Stimulated activated CD8-positive, alpha-beta memory T cell treated with anti-CD3 and anti-CD28 coated beads, Interleukin-4, amount 100 ng/mL, for 48 hours (primary cell): Measurements from ENCODE around the gene MN1.

Source experiments
- DNase-seq: peaks from one replicate; pipeline ENCODE4 v3.0.0-alpha.2; 2020

MN1 gene

DNA sequence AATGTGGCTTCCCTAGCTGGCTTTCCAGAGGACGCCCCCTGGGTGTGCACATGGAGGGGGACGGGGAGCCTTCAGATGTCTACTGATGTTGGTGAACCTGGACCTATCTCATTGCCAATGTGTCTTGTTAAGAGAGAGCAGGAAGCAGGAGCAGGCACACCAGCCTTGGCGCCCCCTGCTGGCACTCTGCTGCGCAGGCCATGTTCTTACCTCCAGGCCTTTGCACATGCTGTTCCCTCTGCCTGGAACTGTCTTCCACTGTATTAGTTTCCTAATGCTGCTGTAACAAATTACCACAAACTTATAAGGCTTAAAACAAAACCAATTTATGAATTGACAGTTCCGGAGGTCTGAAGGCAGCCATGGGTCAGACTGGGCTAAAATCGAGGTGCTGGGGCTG is 23.6 kb upstream of the MN1 start:
- peak; percentile 60 for DNase-seq

DNA sequence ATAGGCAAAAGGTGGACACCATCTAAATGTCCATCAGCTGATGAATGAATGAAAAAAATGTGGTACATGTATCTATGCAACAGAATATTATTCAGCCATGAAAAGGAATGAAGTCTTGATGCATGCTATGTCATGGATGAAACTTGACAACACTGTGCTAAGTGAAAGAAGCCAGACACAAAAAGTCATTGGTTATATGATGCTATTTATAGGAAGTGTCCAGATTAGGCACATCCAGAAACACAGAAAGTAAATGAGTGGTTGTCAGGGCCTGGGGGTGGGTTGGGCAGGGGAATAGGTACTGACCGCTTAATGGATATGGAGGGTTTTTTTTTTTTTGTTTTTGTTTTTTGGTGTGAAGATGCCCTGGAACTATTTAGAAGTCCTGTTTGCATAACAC is 21.7 kb upstream of the MN1 start:
- DNase-seq = no peak

DNA sequence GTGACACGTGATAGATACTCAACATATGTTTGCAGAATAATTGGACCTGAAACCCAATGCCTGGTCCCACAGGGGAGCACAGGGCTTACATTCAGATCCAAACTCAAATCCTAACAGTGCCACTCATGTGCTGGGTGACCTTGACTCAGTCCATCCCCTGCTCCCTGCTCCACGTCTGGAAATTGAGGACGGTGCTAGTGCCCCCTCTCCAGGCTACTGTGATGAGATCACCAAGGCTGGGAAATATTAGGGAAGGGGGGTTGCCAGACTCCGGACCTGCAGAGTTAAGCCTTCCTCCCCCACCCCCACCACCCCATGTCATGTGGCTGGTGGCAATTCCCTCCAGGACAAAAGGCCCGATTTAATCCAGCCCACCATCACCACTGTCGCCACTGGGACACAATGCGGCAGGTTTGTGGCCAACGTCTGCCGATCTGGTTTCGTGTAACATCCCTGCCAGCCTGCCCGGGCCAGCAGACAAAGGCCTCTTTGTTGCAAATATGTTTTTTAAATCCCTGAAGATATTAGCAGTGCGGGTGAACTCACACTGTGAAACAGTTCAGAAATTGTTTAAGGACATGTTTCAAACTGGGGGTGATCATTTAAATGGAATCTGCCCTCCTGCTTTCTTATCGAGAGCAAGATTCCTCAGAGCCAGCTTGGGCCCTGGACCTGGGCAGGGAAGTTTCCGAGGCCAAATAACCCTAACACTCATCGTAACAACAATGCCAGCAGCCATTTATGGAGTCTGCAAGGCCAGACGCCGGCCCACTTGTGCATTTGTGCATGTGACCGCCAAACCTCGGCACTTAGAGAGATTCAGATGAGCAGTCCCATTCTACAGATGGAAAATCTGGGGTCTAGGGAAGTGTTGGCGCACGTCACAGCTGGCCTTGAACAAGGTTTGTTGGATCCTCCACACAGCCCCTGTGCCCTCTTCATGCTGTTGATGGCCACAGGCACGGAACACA is 19.6 kb upstream of the MN1 start:
- no peak for DNase-seq

DNA sequence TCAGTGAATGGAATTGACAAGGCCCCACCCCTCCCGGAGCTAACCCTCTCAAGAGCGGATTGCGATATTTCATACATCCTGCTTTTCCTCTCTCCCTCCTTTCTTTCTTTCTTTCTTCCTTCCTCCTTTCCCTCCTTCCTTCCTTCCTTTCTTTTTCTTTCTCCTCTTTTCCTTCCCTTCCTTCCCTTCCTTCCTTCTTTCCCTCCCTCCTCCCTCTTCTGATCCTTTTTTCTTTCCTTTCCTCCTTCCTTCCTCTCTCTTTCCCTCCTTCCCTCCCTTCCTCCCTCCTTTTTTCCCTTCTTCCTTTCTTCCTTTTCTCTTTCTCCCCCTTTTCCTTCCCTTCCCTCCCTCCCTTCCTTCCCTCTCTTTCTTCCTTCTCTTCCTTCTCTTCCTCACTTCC is 15.0 kb upstream of the MN1 start:
- DNase-seq = no peak

DNA sequence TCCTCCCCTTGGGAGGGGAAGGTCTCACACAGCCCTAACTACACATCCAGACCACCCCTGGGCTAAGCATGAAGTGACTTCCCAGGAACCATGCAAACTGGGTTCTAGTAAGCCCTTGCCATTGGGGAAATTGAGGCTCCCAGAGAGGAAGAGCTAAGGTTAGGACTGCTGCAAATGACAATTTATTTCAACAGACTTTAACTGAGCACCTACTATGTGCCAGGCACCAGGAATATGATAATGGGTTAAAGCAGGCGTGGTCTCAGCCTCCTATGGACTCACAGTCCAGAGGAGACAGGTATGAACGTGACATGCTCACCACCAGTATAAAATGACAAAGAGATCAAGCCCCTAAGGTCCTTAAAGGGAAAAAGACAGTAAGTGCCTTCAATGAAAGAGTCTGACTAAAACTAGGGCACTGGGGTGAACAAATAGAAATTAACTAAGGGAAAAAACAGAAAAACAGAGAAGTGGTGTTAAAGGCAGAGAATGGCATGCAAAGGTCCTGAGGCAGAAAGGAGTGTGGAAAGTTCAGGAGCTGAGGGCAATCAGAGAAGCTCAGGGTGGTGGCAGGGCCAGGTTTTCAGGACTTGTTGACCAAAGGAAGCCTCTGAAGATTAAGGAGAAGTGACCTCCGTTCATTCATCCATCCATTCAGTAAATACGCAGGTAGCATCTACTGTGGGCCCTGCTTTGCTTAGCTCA is 14.4 kb upstream of the MN1 start:
- no peak for DNase-seq

DNA sequence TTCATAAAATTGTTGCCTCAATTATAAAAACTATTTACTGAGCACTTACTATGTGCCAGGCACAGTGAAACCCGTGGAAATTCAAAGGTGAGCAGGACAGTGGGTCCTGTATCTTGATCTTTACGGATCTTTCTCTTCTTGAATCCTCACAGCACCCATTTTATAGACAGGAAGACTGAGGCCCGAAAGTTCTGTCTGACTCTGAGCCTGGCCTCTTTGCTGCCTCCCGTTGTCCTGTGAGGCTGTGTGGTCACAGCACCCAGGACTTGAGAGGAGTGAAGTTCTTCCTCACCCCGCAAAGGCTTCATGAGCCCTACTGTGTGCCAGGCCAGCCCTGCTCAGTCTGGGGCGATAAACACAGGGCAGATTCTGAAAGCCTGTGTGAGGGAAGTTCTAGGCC is 13.4 kb upstream of the MN1 start:
- DNase-seq = no peak

DNA sequence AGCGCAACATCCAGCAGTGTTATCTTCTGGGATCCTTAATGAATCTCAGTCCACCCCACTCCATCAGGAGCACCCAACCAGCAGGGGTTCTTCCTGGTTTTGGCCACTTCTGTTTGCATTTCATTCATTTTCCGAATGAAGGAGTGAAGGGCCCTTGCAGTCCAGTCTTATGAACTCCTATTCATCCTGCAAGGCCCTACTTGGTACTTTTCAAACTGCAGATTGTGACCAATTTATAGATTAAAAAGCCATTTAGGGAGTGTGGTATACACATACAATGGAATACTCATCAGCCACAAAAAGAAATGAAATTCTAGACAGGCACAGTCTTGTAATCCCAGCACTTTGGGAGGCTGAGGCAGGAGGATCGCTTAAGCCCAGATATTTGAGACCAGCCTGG is 10.2 kb upstream of the MN1 start:
- no peak for DNase-seq

DNA sequence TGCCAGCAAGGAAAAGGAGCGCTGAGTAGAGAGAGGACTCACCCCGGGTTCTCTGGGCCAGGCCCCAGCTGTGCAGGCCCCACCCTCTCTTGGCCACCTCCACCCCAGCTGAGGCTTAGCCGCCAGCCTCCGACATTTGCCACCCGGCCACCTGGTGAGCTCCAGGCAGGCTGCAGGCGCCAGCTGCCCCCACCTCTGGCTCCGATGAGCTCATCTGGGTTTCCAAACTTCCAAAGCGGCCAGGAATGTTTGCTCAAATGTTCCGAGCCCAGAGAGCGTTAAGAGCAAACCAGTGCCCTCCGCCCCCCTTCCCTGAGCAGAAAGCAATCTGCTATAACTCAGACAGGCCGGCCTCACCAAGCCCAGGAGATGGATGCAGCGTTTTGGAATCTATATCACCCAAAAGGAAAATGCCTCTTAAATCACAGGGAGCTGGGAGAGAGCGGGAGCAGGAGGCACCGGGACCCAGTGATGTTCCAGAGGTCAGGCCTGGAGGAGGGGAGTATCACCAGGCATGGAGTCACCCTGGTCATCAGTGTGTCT is 9.1 kb upstream of the MN1 start:
- DNase-seq = no peak

DNA sequence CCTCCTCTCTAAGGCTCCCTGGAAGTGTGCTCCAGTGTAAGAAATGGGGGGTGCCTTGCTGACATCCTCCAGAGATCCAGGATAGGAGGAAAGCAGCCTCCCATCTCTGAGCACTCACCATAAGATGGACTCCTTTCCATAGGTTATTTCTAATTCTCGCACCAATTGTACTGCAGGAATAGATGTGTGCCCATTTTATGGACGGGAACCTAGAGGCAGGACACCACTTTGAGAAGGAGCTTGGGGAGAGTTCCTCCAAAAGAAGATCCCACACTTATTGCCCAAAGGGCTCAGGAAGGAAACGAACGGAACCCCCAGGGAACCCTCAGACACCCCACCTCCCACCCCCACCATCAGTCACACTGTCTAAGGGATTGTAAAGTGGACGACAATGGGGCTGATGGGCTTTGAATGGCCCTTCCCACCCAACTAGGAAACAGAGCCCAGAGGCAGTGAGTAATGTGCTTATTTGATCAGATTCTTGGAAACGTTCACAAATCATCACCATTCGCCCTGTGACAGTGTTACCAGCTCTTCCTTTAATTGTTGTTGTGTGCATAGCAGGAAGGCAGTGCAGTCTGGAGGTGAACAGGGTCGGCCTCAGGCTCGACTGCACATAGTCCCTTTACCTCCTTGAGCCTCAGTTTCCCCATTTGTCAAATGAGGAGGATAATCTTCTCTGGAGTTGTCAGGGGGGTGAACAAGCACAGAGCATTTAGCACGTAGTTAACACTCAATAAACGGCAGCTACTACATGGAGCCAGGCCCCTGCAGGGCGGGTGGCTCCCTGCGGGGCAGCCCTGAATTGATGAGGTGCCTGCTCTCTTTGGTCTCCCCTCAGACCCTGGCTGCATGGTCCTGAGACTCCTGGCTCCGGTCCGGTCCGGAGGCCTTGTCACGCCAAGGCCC is 8.4 kb upstream of the MN1 start:
- DNase-seq = no peak

DNA sequence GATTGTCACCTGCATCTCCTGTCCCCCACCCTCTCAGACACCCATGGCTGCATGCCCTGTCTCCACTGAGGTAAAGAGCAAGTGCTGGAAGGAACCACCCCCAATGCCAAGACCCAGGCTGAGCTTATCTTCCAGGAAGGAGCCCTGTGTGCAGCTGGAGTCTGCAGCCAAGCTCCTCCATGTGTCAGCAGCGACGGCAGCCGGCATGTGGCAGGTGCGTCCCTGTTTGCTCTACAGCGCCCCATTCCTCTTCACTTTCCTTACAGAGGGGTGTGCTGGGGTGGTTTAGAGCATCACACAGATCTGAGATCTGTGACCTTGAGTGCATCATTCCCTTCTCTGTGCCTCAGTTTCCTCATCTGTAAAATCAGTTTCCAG is 7.7 kb upstream of the MN1 start:
- no peak for DNase-seq

DNA sequence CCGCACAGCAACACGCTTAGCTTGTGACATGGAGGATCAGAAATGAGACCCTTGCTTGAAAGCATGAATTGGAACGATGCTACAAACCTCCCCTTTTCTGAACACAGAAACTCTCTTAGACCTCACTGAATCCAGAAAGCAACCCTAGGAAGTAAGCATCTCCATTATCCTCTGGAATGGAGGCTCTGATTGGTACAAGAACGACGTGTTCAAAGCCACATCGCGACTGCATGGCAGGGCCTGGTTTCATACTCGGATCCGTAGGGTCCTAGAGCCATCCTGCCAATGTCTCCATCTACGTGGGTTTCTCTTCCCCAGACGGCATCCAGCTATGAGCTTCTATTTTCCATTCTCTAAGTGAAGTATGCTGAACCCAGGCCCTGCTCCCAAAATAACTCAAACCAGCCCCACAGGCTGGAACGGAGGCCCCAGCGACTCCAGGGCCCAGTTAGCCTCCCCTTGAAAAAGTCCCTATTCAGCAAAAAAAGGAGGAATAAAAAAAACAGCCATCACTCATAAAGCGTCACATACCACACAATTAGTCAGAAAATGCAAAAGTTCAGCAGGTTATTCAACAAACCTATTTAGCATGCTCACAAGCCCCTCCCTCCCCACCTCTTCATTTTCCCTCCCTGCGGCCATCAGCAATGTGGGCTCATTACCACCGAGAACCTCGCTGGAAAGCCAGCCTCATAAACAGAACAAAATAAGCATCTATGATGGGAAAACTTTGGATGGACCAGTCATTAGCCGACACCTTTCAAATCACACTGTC is 7.1 kb upstream of the MN1 start:
- no peak for DNase-seq

DNA sequence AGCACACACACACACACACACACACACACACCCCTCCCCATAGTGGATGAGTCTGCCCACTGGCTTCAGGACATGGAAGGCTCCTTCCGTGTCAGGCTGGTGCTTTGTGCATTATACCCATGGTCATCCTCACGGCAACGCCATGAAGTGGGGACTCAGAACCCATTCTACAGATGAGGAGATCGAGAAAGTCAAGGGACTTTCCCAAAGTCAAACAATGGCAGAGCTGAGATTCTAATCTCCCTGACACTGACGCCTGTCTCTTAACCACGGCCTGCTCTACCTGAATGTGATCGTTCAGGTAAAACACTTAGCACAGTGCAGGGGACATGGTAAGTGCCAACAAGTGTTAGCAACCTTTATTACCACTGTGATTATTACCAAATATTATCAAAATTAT is 4.3 kb upstream of the MN1 start:
- no peak for DNase-seq

DNA sequence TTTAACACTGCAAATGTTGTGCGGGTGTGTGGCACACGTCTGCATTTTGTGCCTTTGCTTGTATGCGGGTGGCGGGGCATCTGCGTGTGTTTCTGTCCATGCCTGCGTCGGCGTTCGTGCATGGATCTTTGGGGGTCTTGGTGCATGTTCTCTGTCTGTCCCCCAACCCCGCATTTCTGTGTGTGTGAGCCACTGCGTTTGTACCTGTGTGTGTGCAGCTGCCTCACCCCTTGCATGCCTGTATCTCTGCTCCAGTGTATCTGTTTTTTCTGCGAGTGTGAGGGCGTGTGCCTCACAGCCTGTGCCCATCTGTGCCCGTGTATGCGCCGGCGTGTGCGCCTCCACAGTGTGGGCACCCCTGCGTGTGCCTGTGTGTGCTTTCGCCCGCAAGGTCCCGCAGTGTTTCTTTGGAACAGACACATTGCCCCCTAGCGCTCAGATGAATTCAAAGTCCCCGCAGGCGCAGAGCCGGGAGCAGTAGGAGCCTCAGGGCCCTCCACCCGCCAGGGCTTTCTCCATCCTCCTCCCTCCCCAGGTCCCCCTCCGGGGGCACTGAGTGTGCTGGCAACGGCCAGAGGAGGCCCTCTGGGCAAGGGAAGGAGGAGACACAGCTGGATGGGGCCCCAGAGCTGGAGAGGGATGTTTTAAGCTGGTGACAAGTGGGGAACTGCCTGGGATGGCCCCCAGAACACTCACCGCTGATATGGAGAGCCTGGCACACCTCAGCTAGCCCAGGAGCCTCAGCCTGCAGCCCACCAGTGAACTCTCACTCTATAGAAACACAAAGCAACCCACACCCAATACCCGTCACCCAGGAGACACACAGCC is 3.1 kb upstream of the MN1 start:
- peak; percentile 70 for DNase-seq

DNA sequence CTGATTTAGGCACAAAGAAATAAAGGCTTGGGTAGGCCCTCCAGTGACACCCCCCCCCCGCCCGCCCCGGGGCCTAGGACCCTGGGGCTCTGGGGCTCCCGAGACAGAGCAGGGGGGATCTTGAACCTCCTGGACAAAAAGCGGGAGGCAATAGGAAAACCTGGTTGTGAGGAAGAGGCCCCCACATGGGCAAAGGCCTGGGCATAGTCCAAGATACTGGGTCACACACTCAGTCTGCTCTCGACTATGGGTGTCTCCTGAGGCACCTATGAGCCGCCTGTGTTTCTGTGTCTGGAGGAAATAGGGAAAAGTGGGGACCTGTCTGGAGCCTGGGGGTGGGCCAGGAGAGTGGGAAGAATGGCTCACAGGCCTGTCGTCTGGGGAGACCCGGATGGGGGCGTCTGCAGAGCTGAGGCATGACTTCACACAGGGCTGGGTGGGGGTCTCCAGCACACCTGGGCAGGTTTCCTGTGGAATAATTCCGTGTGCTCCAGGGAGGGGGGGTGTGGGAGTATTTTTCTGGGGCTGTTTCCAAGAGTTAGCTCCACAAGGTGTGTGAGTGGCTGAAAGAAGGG is 2.4 kb upstream of the MN1 start:
- DNase-seq = no peak

DNA sequence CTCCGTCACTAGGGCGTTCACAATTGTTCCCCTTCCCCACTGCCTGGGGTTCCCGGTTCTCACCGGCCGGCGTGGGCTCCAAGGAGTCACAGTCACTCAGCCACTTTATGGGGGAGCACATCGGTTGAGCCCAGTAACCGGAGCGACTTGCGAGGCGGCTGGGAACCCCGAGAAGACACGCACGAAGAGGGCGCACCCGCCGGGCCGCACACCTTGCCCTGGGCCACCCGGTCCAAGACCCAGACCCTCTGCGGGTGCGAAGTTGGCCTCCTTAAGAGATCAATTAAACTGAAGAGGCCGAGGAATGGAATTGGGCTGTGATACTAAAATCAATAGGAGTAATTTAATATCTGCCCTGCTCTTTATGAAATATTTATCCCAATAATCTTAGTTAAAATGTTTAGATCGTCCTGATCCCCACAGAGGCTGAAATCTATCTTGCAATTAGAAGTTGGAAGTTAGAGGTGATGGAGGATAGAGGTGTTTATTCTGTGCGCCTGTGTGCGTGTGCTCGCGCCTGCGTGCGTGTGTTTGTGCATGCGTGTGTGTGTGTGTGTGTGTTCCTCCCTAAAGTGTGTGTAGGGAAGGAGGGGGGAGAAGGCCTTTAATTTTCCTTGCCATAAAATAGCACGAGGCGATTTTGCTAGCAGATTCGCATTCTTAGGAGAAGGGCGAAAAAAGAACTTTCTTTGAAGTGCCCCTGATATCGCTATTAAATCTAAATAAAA is 954 bp upstream of the MN1 start:
- DNase-seq = no peak

DNA sequence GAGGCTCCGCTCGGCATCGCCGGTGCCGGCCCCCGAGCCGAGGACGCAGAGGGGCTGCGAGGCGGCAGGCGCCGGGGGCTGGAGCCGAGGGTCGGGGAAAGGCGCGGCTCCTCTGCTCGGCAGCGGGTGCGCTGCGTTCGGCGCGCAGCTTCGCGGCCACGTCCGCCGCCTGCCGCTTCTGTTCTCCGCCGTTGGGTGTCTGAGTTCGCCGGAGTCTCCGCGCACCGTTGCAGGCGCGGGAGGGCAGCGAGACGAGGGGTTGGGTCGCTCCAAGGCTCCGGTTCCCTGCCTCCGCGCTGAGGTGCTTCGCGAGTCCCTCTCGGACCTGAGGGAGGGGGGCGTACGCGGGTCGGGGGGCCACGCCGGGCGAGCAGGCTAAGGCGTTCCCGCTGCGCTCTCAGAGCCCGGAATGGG is 347 bp downstream of the MN1 start:
- DNase-seq = peak; percentile 43

DNA sequence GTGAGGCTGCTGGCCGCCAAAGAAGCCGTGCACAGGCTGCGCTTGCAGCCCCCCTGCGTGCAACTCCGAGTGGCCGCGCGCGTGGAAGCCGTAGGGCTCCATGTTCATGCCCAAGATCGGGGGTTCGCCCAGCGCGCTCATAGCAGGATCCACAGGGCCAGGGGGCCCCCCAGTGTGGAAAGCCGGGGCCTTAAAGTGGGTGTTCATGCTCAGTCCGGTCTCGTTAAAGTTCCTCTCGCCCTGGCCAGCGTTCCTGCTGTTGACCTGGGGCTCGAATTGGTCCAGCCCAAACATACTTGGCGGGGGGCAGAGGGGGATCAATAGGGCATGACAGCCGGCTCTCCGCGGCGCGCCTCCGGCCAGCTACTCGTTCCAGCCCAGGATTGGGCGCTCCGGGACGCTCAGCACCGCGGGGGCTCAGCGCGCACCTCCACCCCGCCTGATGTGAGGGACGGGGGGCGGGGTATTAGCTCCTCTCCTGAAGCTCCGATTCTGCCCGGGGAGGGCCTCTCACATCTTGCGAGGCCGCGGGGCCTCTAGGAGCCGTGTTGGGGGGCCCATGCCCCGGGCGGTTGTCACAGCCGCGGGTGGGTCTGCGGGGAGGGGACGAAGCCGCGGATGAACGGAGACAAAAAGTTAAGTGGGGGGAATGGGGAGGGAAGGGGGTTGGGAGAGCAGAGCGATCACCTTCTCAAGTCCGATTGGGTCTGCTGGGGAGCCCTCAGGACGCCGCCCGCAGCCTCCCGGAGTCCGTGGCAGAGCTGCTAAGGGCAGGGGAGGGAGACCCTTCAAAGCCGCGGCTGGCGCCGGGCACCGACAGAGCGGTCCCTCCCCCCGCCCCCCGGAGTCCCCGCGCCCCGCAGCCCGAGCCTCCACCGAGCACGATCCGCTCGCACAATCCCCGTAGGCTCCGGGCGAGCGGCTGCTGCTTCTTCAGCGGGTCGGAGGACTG is 1.0 kb downstream of the MN1 start:
- no peak for DNase-seq

DNA sequence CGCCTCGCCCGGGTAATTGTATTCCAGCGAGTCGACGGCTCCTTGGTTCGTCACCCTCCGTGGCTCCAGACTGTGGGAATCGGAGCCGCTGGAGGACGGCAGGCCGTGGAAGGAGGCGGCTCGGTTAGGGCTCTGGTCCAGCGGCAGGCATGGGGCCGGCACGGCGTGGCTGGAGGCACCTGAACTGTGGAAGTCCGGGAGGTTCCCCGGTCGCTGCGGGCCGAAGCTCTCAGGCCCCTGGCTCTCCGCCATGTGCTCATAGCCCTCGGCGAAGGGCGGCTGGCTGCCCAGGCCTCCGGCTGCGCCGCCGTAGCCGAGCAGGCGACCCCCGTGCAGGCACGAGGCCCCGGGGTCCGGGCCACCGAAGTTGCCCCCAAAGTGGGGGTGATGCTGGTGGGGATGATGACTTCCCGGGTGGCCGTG is 1.7 kb downstream of the MN1 start:
- no peak for DNase-seq
